ENCODE data around the gene PCDHGB4. TPM values are rescaled to one million over a fixed set of nuclear protein-coding genes. Genes with fewer than 3 reads are reported as not detected.

The PCDHGB4 gene
- total and polyA plus RNA-seq, 2 of the 13 experiments (the other 11 are each of a cell fraction or from before 2014, with no cell fraction given), result 1.7 to 3.3 TPM

DNA sequence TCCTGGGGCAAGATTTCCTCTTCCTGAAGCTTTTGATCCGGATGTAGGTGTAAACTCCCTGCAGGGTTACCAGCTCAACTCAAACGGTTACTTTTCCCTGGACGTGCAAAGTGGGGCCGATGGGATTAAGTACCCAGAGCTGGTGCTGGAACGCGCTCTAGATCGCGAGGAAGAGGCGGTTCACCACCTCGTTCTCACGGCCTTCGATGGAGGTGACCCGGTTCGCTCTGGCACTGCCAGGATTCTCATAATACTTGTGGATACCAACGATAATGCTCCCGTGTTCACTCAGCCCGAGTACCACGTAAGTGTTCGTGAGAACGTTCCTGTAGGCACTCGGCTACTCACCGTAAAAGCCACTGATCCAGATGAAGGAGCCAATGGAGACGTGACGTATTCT is 31.9 kb upstream of the PCDHGB4 start (continued):
- TF ChIP-seq, protein P1, sequence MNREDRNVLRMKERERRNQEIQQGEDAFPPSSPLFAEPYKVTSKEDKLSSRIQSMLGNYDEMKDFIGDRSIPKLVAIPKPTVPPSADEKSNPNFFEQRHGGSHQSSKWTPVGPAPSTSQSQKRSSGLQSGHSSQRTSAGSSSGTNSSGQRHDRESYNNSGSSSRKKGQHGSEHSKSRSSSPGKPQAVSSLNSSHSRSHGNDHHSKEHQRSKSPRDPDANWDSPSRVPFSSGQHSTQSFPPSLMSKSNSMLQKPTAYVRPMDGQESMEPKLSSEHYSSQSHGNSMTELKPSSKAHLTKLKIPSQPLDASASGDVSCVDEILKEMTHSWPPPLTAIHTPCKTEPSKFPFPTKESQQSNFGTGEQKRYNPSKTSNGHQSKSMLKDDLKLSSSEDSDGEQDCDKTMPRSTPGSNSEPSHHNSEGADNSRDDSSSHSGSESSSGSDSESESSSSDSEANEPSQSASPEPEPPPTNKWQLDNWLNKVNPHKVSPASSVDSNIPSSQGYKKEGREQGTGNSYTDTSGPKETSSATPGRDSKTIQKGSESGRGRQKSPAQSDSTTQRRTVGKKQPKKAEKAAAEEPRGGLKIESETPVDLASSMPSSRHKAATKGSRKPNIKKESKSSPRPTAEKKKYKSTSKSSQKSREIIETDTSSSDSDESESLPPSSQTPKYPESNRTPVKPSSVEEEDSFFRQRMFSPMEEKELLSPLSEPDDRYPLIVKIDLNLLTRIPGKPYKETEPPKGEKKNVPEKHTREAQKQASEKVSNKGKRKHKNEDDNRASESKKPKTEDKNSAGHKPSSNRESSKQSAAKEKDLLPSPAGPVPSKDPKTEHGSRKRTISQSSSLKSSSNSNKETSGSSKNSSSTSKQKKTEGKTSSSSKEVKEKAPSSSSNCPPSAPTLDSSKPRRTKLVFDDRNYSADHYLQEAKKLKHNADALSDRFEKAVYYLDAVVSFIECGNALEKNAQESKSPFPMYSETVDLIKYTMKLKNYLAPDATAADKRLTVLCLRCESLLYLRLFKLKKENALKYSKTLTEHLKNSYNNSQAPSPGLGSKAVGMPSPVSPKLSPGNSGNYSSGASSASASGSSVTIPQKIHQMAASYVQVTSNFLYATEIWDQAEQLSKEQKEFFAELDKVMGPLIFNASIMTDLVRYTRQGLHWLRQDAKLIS (CRISPR knock-in tag; IDR thresholded peaks at IDR 0.05), result no peak
- TF ChIP-seq, protein P2, sequence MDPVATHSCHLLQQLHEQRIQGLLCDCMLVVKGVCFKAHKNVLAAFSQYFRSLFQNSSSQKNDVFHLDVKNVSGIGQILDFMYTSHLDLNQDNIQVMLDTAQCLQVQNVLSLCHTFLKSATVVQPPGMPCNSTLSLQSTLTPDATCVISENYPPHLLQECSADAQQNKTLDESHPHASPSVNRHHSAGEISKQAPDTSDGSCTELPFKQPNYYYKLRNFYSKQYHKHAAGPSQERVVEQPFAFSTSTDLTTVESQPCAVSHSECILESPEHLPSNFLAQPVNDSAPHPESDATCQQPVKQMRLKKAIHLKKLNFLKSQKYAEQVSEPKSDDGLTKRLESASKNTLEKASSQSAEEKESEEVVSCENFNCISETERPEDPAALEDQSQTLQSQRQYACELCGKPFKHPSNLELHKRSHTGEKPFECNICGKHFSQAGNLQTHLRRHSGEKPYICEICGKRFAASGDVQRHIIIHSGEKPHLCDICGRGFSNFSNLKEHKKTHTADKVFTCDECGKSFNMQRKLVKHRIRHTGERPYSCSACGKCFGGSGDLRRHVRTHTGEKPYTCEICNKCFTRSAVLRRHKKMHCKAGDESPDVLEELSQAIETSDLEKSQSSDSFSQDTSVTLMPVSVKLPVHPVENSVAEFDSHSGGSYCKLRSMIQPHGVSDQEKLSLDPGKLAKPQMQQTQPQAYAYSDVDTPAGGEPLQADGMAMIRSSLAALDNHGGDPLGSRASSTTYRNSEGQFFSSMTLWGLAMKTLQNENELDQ (CRISPR knock-in tag; IDR thresholded peaks at IDR 0.05; ENCODE audit: borderline replicate concordance), result no peak
- TF ChIP-seq ZKSCAN1 (IDR thresholded peaks at IDR 0.05; ENCODE audit: low read length), result no peak
- no peak for TF ChIP-seq ZNF17 (CRISPR knock-in tag; IDR thresholded peaks at IDR 0.05)
- TF ChIP-seq MAZ (IDR thresholded peaks at IDR 0.05; ENCODE audit: borderline replicate concordance, low read depth, low read length), result no peak
- TF ChIP-seq MAZ (CRISPR knock-in tag; IDR thresholded peaks at IDR 0.05; ENCODE audit: low read depth), result no peak
- no peak for TF ChIP-seq ZUFSP (CRISPR knock-in tag; IDR thresholded peaks at IDR 0.05; ENCODE audit: borderline replicate concordance)
- TF ChIP-seq ZNF781 (CRISPR knock-in tag; IDR thresholded peaks at IDR 0.05; ENCODE audit: borderline replicate concordance, not compliant biosample characterization), result no peak
- TF ChIP-seq ZBTB42 (CRISPR knock-in tag; IDR thresholded peaks at IDR 0.05), result no peak
- TF ChIP-seq CAMTA2 (CRISPR knock-in tag; IDR thresholded peaks at IDR 0.05; ENCODE audit: borderline replicate concordance), result no peak
- no peak for TF ChIP-seq NFATC3 (CRISPR knock-in tag; IDR thresholded peaks at IDR 0.05)
- TF ChIP-seq ZNF777 (CRISPR knock-in tag; IDR thresholded peaks at IDR 0.05), result no peak
- TF ChIP-seq ZBTB33 (CRISPR knock-in tag; IDR thresholded peaks at IDR 0.05), result no peak

All from HepG2 (cell line).